WERI-Rb-1 (cell line): ENCODE measurements around the gene RFPL4A.
A peak's percentile ranks its signal among the peaks of the same experiment; 100 is the strongest.

ENCODE experiments used
- DNase-seq: peaks from one replicate; pipeline ENCODE4 v3.0.0-alpha.2; 2020
- H3K27ac ChIP-seq: fragments of 250-450 bp; sonication (Bioruptor Pico); 2 replicates; pipeline ENCODE4 v1.5.1; 2020; ENCODE audit warnings: mild to moderate bottlenecking, moderate library complexity
- H3K27me3 ChIP-seq: fragments of 250-450 bp; sonication (Bioruptor Pico); 2 replicates; pipeline ENCODE4 v1.5.1; 2021; ENCODE audit warnings: mild to moderate bottlenecking, low read depth, moderate library complexity; ENCODE audit not compliant: insufficient read depth, severe bottlenecking
- H3K36me3 ChIP-seq: fragments of 250-450 bp; sonication (Bioruptor Pico); 2 replicates; pipeline ENCODE4 v1.5.1; 2020; ENCODE audit warnings: mild to moderate bottlenecking, moderate library complexity
- H3K4me3 ChIP-seq: 2 replicates; pipeline ENCODE4 v1.5.1; 2011; ENCODE audit warnings: low read depth, mild to moderate bottlenecking, control low read depth, low read length
- H3K9me3 ChIP-seq: fragments of 250-450 bp; sonication (Bioruptor Pico); 2 replicates; pipeline ENCODE4 v1.5.1; 2021; ENCODE audit warnings: mild to moderate bottlenecking, moderate library complexity; ENCODE audit not compliant: severe bottlenecking
- TF ChIP-seq, protein P1 (sequence below): IDR thresholded peaks from 2 replicates; pipeline ENCODE4 v1.5.1; 2011; ENCODE audit warnings: low read depth, mild to moderate bottlenecking, control low read depth, inconsistent platforms, low read length

RFPL4A gene

DNA sequence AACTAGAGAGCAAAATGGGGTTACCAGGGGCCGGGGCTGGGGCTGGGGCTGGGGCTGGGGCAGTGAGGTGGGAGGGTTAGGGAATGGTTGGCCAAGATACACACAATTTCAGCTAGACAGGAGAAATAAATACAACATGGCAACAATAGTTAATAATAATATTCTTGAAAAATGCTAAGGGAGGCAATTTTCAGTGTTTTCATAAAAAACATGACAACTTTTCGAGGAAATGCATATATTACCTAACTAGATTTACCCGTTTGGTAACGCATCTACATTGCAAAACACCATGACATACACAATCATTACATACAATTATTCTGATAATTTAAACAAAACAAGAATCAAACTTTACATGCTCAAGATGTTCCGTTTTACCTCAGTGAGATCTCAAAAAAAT is 22.2 kb downstream of the RFPL4A start:
- TF ChIP-seq, protein P1, sequence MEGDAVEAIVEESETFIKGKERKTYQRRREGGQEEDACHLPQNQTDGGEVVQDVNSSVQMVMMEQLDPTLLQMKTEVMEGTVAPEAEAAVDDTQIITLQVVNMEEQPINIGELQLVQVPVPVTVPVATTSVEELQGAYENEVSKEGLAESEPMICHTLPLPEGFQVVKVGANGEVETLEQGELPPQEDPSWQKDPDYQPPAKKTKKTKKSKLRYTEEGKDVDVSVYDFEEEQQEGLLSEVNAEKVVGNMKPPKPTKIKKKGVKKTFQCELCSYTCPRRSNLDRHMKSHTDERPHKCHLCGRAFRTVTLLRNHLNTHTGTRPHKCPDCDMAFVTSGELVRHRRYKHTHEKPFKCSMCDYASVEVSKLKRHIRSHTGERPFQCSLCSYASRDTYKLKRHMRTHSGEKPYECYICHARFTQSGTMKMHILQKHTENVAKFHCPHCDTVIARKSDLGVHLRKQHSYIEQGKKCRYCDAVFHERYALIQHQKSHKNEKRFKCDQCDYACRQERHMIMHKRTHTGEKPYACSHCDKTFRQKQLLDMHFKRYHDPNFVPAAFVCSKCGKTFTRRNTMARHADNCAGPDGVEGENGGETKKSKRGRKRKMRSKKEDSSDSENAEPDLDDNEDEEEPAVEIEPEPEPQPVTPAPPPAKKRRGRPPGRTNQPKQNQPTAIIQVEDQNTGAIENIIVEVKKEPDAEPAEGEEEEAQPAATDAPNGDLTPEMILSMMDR, result no peak
- H3K27me3 ChIP-seq, result peaks cover 82% of the 10 kb centered on the region
- no peak overlapping the region for H3K27ac ChIP-seq
- no peaks in the 10 kb centered on the region for H3K9me3 ChIP-seq
- DNase-seq, result no peak
- H3K36me3 ChIP-seq, result no peaks in the 10 kb centered on the region
- H3K4me3 ChIP-seq, result no peak overlapping the region

DNA sequence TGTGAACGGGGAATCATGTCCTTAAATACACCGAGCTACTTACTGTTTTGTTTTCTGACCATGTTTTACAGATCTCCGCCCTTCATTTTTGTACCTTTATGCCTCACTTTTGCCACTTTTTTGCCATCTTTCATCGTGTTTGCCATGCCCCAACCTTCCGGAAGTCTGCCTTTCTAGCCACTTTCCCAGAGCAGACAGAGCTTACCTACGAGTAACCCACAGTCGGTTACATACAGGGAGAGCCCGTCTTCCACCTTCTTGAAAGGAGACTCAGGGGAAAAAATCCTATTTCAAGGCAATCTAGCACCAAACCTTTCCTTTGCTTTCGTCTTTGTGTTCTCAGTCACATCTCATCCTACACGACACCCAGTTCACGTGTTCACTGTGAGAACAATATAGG is 36.1 kb downstream of the RFPL4A start:
- Histone ChIP-seq H3K4me3 (no peak overlapping the region), H3K27me3 (peaks cover 94% of the 10 kb centered on the region), H3K36me3 (no peaks in the 10 kb centered on the region), H3K9me3 (no peaks in the 10 kb centered on the region), H3K27ac (no peak overlapping the region)
- no peak for DNase-seq
- TF ChIP-seq, protein P1, result no peak

DNA sequence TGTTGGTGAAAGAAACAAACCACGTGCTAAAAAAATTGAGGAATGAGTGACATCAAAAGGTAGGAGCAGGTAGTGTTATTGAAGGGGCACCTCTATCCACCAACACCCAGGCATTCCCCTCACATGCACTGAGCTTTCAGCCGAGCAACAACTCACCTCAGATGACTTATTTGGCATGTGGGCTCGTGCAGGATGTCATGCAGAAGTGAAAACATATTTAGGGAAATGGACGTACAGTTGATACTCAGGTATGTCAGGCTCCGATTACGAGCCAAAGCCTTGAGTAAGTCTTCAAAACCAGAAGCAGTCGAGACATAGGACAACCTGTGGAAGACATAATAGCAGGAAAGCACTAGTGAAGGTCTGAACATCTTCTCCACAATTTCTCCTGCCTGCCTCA is 42.5 kb downstream of the RFPL4A start:
- DNase-seq, result no peak
- Histone ChIP-seq H3K27ac (no peak overlapping the region), H3K4me3 (no peak overlapping the region), H3K9me3 (peaks cover 3% of the 10 kb centered on the region), H3K36me3 (no peaks in the 10 kb centered on the region), H3K27me3 (peaks cover 83% of the 10 kb centered on the region)
- TF ChIP-seq, protein P1, result no peak

DNA sequence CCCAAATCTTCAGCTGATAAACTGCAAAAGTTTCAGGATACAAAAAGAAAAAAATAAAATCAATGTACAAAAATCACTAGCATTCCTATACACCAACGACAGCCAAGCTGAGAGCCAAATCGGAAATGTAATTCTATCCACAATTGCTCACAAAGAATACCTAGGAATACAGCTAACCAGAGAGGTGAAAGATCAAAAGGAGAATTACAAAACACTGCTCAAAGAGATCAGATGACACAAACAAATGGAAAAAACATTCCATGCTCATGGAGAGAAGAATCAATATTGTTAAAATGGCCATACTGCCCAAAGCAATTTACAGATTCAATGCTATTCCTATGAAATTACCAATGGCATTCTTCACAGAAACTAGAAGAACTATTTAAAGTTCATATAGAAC is 43.4 kb downstream of the RFPL4A start:
- H3K9me3 ChIP-seq, result peaks cover 3% of the 10 kb centered on the region
- H3K27ac ChIP-seq, result no peak overlapping the region
- DNase-seq, result no peak
- H3K4me3 ChIP-seq, result no peak overlapping the region
- TF ChIP-seq, protein P1, result no peak
- no peaks in the 10 kb centered on the region for H3K36me3 ChIP-seq
- peaks cover 84% of the 10 kb centered on the region for H3K27me3 ChIP-seq

DNA sequence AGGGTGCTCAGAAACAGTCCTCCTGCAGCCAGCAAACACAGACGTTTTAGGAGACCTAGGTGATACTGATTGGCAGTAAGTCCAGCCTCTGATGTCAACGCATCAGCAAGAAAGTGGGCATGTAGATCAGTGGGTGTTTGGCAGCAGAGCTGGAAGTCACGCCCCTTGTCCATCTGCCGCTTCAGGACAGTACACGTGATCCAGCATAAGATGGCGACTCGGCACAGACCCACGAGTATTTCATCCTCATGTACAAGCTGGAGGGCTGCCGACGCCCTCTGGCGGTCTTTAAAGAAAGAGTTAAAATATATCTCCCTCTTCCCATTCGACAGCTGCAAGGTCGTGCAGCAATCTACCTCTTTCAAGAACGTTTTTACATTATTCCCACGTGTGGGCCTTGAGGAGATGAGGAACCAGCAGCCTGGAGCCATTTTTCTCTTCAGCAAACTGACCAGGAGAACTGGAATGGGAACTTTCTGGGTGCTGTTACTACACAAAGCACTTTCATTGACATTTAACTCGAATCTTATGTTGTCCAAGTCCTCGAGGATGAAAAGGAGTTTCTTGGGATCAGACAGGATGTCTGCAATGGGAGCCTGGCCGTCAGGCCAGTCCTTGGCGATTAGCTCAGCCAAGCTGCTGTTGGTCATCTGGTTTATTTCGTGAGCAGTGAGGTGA is 50.6 kb downstream of the RFPL4A start:
- DNase-seq, result peak; percentile 72
- Histone ChIP-seq H3K36me3 (no peaks in the 10 kb centered on the region), H3K27me3 (peaks cover 71% of the 10 kb centered on the region), H3K27ac (no peak overlapping the region), H3K4me3 (no peak overlapping the region), H3K9me3 (peaks cover 20% of the 10 kb centered on the region)
- TF ChIP-seq, protein P1, result peak; percentile 40; the same call in 1 of the 2 replicates

DNA sequence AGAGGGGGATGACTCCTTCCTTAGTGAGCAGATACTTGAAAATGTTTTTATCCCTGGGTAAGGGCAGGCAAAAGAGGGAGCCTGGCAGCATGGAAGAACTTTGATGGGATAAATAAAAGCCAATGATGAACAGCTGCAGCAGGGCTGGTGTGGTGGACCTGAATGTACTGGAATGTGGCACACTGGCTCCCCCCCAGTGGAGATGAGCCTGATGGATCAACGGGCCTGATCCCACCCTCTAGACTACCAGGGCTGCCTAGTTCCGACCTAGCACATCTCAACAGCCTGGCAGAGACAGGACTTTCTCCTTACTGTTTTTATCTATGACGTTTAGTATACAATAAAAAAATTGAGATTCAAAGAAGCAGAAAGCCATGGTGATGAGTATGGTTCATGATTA is 52.4 kb downstream of the RFPL4A start:
- peaks cover 20% of the 10 kb centered on the region for H3K9me3 ChIP-seq
- H3K27me3 ChIP-seq, result peaks cover 65% of the 10 kb centered on the region
- TF ChIP-seq, protein P1, result no peak

More for the DNA sequence above, 52.4 kb downstream of the RFPL4A start:
- H3K4me3 ChIP-seq, result no peak overlapping the region
- no peak overlapping the region for H3K27ac ChIP-seq
- no peak for DNase-seq
- no peaks in the 10 kb centered on the region for H3K36me3 ChIP-seq
